BLaER1 (cell line): ENCODE measurements around the gene WHRN.

Experiments
- H3K27ac ChIP-seq: shearing (Covaris generic); formaldehyde crosslinking; 2 replicates; pipeline ENCODE4 v1.8.1; 2022
- H3K27me3 ChIP-seq: shearing (Covaris generic); formaldehyde crosslinking; 2 replicates; pipeline ENCODE4 v1.8.1; 2022
- H3K36me3 ChIP-seq: shearing (Covaris generic); formaldehyde crosslinking; 2 replicates; pipeline ENCODE4 v1.8.1; 2022
- H3K4me1 ChIP-seq: shearing (Covaris generic); formaldehyde crosslinking; 2 replicates; pipeline ENCODE4 v1.8.1; 2022
- H3K4me2 ChIP-seq: shearing (Covaris generic); formaldehyde crosslinking; 2 replicates; pipeline ENCODE4 v1.8.1; 2022
- H3K4me3 ChIP-seq: shearing (Covaris generic); formaldehyde crosslinking; 2 replicates; pipeline ENCODE4 v1.8.1; 2022
- H3K9ac ChIP-seq: shearing (Covaris generic); formaldehyde crosslinking; 2 replicates; pipeline ENCODE4 v1.8.1; 2022
- H3K9me3 ChIP-seq: shearing (Covaris generic); formaldehyde crosslinking; 2 replicates; pipeline ENCODE4 v1.8.1; 2022
- H4K20me1 ChIP-seq: shearing (Covaris generic); formaldehyde crosslinking; 2 replicates; pipeline ENCODE4 v1.8.1; 2022
- Cebpa-rat ChIP-seq: shearing (Covaris generic); IDR thresholded peaks from 2 replicates; pipeline ENCODE4 v1.8.1; 2022

Gene WHRN

DNA sequence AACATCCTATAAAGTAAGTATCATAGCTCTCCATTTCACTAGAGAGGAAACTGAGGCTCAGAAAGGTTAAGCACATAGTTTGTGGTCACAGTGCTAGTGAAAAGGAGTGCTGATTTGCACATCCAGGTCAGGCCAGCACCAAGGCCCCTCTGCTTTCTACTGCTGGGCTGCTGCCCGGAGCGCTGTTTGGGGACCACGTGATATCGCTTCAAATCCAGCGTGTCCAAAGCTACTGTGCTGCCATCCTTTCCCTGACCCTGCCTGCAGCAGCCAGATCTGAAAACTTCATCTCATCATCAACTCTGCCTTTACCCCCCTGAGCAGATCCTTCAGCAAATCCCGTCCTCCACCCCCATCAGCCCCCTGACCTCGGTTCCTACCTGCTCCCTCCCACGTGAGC, 76.8 kb downstream of the WHRN start:
- Histone ChIP-seq H3K9ac (no peak overlapping the region), H3K27me3 (no peaks in the 10 kb centered on the region), H3K27ac (no peak overlapping the region), H3K36me3 (no peaks in the 10 kb centered on the region), H3K9me3 (no peaks in the 10 kb centered on the region), H3K4me2 (no peak overlapping the region), H3K4me3 (no peak overlapping the region), H4K20me1 (no peaks in the 10 kb centered on the region), H3K4me1 (no peaks in the 10 kb centered on the region)
- no peak for TF ChIP-seq Cebpa-rat

DNA sequence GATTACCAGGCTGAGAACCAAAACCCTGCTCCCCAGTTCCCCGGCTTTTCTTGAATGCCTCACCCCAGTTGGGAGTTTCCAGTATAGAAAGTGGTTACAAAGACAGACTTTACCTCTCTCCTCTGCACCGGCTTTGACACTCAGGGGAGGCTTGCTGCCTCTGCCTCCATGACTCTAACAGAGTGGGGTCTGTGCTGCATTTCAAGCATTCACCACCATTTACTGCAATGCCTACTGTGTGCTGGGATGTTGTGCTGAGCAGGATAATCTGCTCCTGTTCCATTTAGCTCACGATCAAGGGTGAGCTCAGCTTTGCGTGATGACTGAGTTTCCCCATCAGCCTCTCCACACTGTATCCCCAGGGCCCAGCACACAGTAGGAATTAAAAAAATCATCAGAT, 77.6 kb downstream of the WHRN start:
- Histone ChIP-seq H3K4me2 (no peak overlapping the region), H3K4me3 (no peak overlapping the region), H3K27ac (no peak overlapping the region), H4K20me1 (no peaks in the 10 kb centered on the region), H3K4me1 (no peaks in the 10 kb centered on the region), H3K27me3 (no peaks in the 10 kb centered on the region), H3K36me3 (no peaks in the 10 kb centered on the region), H3K9ac (no peak overlapping the region), H3K9me3 (no peaks in the 10 kb centered on the region)
- no peak for TF ChIP-seq Cebpa-rat

DNA sequence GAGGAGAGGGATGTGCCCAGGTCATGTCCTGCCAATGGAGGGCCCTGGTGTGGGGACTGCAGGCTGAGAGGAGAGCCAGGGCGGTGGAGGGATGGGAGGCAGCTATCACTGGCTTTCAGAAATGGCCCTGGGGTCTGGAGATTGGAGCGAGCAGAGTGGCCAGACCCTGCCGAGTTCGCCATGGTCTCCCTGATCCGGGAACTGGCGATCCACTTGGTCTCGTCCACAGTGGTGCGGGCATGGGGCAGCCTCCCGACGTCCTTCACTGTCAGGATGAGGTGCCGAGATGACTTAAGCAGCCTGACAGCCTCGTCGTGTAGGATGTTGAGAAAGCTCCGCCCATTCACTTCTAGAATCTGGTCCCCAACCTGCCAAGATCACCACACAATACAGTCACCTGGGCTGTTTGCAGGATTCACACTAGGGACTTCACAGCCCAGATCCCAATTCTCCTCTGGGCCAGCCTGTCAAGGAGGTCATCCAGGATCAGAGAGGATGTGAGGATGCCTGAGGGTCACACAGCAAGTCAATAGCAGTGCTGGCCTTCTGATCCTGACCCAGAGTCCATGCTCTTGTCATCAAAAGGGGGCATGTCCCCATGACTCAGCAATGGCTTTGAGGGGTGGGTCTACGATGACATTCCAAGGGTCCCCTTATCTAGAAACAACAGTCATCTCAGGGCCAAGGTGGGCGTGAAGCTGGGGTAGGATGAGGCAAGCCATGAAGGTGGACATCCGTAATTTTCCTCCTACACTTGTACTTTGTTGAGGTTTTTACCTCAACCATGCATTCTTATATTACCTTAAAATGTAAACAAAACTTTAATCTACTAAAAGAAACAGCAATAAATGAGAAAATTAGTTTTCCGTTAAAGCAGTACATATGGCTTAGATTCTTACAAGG, 79.0 kb downstream of the WHRN start:
- H3K36me3 ChIP-seq = no peaks in the 10 kb centered on the region
- H3K27me3 ChIP-seq = no peaks in the 10 kb centered on the region
- no peak overlapping the region for H3K4me2 ChIP-seq
- H4K20me1 ChIP-seq = no peaks in the 10 kb centered on the region
- H3K4me1 ChIP-seq = no peaks in the 10 kb centered on the region
- TF ChIP-seq Cebpa-rat = no peak
- no peaks in the 10 kb centered on the region for H3K9me3 ChIP-seq
- H3K27ac ChIP-seq = no peak overlapping the region
- H3K9ac ChIP-seq = no peak overlapping the region
- no peak overlapping the region for H3K4me3 ChIP-seq

- Histone ChIP-seq H3K4me2 (no peak overlapping the region), H3K36me3 (no peaks in the 10 kb centered on the region), H4K20me1 (no peaks in the 10 kb centered on the region), H3K9ac (no peak overlapping the region), H3K4me1 (no peaks in the 10 kb centered on the region), H3K27ac (no peak overlapping the region), H3K9me3 (no peaks in the 10 kb centered on the region), H3K27me3 (no peaks in the 10 kb centered on the region), H3K4me3 (no peak overlapping the region)
- no peak for TF ChIP-seq Cebpa-rat
Observed at GRCh38 chr9:114425126-114425525, 80.1 kb downstream of the WHRN start.

- H3K9ac ChIP-seq = no peak overlapping the region
- no peak overlapping the region for H3K4me2 ChIP-seq
- no peaks in the 10 kb centered on the region for H3K27me3 ChIP-seq
- H3K4me1 ChIP-seq = no peaks in the 10 kb centered on the region
- no peaks in the 10 kb centered on the region for H3K36me3 ChIP-seq
- H3K9me3 ChIP-seq = no peaks in the 10 kb centered on the region
- H4K20me1 ChIP-seq = no peaks in the 10 kb centered on the region
- TF ChIP-seq Cebpa-rat = no peak
- H3K4me3 ChIP-seq = no peak overlapping the region
- no peak overlapping the region for H3K27ac ChIP-seq
Observed at GRCh38 chr9:114424126-114424525, 81.1 kb downstream of the WHRN start.

DNA sequence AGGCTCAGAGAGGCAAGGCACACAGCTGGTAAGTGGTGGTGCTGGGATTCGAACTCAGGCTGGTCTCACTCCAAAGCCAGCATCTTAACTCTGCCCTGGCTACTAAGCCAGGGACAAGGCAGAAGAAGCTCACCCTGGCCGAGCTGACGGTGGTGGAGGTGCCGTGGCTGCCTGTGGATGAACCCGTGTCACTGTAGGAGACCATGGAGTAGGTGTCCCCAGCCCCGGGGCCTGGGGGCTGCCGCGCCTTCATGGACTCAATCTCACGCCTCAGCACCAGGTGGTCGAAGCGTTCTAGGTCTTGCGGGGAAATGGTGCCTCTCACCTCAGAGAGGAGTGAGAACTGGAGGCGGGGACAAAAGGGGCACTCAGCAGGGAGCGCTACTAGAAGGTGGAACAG, 82.1 kb downstream of the WHRN start:
- no peak overlapping the region for H3K4me2 ChIP-seq
- H3K27me3 ChIP-seq = no peaks in the 10 kb centered on the region
- TF ChIP-seq Cebpa-rat = no peak
- no peaks in the 10 kb centered on the region for H3K36me3 ChIP-seq
- H3K27ac ChIP-seq = no peak overlapping the region
- H3K9me3 ChIP-seq = no peaks in the 10 kb centered on the region
- no peaks in the 10 kb centered on the region for H3K4me1 ChIP-seq
- H3K9ac ChIP-seq = no peak overlapping the region
- no peaks in the 10 kb centered on the region for H4K20me1 ChIP-seq
- no peak overlapping the region for H3K4me3 ChIP-seq

GRCh38 chr9:114421147-114421546, 84.1 kb downstream of the WHRN start:
- H3K27me3 ChIP-seq = no peaks in the 10 kb centered on the region
- TF ChIP-seq Cebpa-rat = no peak

GRCh38 chr9:114419796-114420195, 85.5 kb downstream of the WHRN start:
- Histone ChIP-seq H3K4me3 (no peak overlapping the region), H3K36me3 (no peaks in the 10 kb centered on the region), H3K9me3 (no peaks in the 10 kb centered on the region), H4K20me1 (no peaks in the 10 kb centered on the region), H3K4me2 (no peak overlapping the region), H3K27me3 (no peaks in the 10 kb centered on the region), H3K9ac (no peak overlapping the region), H3K4me1 (no peaks in the 10 kb centered on the region), H3K27ac (no peak overlapping the region)
- TF ChIP-seq Cebpa-rat = no peak

More at GRCh38 chr9:114421147-114421546, 84.1 kb downstream of the WHRN start:
- Histone ChIP-seq H3K9me3 (no peaks in the 10 kb centered on the region), H3K27ac (no peak overlapping the region), H3K36me3 (no peaks in the 10 kb centered on the region), H3K4me1 (no peaks in the 10 kb centered on the region), H3K4me3 (no peak overlapping the region), H4K20me1 (no peaks in the 10 kb centered on the region), H3K9ac (no peak overlapping the region), H3K4me2 (no peak overlapping the region)

DNA sequence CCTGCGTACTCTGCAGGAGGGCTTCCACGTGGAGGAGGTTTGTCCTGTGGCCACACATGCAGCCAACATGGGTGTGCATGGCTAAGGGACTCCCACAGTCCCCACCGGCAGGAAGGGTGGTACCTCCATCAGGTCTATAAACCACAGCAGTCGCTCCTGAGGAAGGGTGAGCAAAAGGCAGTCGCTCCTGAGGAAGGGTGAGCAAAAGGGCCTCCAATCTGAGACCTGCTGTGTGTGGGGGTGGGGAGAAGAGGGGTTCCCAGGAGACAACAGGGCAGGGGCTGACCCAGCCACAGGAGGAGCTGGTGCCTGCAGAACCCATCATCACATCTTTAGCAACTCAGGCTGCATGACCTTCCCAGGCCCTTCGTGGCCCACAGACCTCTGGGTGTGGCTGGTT, 87.2 kb downstream of the WHRN start:
- Histone ChIP-seq H3K4me3 (no peak overlapping the region), H3K27me3 (no peaks in the 10 kb centered on the region), H3K4me1 (peaks cover 12% of the 10 kb centered on the region), H3K36me3 (no peaks in the 10 kb centered on the region), H3K9me3 (no peaks in the 10 kb centered on the region), H3K4me2 (no peak overlapping the region), H3K9ac (no peak overlapping the region), H4K20me1 (no peaks in the 10 kb centered on the region), H3K27ac (no peak overlapping the region)
- no peak for TF ChIP-seq Cebpa-rat

DNA sequence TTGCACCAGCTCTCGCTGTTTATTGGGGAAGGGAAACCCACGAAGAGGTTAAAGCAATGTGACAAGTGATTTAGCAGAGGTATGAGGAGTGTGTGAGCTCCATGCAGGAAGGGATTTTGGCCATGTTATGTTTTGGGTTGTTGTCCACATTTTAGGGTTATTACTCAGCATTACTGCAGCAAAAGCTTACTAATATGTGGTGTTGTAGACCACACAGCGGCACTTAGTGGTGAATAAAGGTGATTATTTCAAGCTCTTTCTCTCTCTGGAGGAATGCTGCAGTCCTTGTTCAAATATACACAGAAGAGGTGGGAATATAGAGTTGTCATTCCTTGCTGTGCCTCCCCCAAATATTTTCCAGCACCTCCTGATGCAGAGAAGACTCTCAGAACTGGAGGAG, 87.8 kb downstream of the WHRN start:
- Histone ChIP-seq H3K27ac (no peak overlapping the region), H3K9ac (no peak overlapping the region), H3K9me3 (no peaks in the 10 kb centered on the region), H4K20me1 (no peaks in the 10 kb centered on the region), H3K27me3 (no peaks in the 10 kb centered on the region), H3K36me3 (no peaks in the 10 kb centered on the region), H3K4me2 (no peak overlapping the region), H3K4me1 (peaks cover 12% of the 10 kb centered on the region), H3K4me3 (no peak overlapping the region)
- no peak for TF ChIP-seq Cebpa-rat

GRCh38 chr9:114416906-114417305, 88.4 kb downstream of the WHRN start:
- TF ChIP-seq Cebpa-rat = no peak
- no peaks in the 10 kb centered on the region for H3K27me3 ChIP-seq
- H3K4me2 ChIP-seq = no peak overlapping the region
- no peaks in the 10 kb centered on the region for H4K20me1 ChIP-seq
- no peak overlapping the region for H3K27ac ChIP-seq
- no peaks in the 10 kb centered on the region for H3K9me3 ChIP-seq
- no peak overlapping the region for H3K9ac ChIP-seq
- H3K4me3 ChIP-seq = no peak overlapping the region
- no peaks in the 10 kb centered on the region for H3K36me3 ChIP-seq
- peaks cover 12% of the 10 kb centered on the region for H3K4me1 ChIP-seq
